Medulla oblongata (tissue), 1 donor: ENCODE measurements around the gene RAI1.

Source experiments
- DNase-seq: peaks from one replicate; pipeline ENCODE4 v3.0.0-alpha.2; 2015; ENCODE audit errors: extremely low spot score

Gene RAI1

DNA sequence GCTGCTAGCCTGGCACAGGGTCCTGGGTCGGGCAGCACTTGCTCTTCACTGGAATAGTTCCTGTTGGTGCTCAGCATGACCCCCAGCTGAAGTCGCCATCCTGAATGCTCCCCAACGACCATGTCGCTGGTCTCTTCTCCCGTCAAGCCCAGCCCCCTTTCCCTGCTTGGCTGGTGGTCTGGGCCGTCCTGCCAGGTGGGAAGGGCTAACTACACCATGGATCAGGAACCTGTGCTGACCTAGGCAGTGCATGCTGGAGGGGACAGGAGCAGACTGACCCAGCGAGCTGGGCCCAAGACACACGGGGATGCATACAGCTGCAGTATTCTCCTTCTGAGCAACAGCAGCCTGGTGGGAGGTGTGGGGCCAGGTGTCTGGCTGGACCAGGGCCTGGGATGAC lies 164.7 kb downstream of the RAI1 start:
- DNase-seq = no peak

- DNase-seq = no peak
Observed at GRCh38 chr17:17846645-17847044, 165.4 kb downstream of the RAI1 start.

DNA sequence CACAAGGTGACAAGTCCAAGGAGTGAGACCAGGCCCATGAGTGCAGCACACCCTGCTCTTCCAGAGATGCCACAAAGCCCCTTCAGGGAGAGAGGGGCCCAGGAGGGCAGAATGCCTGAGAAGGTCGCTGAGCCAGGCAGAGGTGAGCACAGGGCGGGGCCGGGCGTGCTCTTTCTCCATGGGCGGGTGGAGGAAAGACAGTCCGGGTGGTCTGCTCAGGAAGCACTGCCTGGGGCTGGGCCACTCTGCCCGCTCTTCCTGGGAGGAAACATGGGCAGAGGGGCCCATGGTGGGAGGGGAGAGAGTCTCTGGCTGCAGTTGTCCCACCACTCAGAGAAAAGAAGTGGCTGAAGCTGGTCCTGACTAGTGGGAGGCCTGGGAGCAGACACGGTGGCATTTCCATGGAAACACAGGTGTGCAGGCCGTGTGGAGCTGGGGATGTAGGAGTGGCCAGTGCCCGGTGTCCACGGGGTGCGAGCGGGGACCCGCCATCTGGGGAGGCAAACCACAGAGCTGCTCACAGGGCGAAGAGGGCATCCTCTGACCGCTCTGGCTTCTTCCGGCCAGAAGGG lies 165.9 kb downstream of the RAI1 start:
- DNase-seq = no peak

DNA sequence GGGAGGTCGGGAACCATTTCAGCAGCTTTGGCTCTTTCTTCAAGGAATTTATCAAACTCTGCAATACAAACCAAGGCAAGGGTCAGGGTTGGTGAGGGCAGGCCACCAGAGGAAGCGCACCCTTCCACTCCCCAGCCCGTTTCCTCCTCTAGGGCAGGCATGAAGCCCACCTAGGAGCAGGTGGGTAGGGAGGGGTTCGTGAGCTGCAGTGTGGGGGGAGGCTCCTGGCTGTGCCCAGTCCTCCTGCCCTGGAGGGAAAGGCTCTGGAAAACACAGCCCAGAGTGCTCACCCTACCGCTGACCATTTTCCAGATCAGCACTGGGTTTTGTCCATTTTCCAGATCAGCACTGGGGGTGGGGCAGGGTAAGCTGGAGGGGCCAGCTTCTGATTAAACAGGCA lies 166.5 kb downstream of the RAI1 start:
- no peak for DNase-seq

DNA sequence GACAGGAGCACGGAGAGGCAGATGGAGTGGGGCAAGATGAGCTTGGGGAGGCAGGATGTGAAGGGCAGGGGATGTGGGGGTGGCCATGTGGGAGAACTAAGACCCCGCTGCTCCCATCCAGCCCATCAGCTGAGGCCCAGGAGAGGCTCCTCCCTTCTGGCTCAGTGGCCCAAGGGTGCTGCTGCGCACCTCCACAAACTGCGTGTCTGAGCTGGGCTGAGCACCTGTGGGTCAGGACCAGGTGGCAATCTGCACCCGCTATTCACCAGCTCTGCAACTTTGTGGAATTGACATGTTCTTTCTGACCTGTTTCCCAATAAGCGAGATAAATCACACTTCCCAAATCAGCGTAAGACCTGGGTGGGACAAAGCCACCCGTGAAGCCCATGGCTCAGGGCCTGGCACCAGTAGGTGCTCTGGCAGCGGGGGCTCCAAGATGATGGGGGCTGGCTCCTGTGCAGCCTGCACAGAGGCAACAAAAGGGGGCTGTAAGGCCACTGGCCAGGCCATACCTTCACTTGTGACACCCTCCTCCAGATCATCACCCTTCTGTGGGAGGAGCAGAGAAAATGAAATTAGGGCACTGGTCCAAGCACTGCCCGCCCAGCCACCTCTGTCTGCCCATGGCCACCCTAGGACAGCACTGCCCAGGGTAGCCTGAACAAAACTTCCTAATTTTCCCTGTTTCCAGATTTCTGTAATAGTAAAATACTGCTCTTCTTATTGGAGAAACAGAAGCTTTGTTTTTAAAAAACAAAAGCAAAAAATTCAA lies 167.2 kb downstream of the RAI1 start:
- no peak for DNase-seq

DNA sequence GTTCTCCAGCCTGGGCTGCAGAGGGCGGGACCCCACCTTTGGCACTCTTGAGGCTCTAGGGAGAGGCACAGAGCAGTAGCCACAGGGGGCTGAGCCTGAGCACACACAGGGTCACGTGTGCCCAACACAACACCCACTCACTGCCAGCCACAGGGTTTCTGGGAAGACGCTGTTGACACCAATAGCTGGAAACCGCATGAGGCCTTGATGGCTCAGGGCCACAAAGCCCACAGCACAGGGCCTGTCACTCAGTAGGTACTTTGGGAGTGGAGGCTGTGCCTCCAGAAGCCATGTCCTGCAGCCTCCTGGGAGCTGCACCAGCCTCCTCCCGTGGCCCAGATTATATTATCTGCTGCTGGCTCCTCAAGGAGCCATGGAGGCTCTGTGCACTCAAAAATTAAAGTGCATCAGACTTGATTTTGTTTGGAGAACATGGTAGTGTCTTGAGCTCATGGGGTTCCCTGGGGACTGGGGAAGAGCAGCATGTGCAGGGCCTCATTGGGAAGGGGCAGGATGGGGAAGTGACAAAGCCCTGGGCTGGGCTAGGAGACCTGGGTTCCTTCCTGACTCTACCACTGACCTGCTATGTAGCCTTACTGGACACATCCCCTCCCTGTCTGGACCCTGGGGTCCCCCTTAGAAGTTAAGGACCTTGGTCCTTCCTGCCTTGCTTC lies 168.0 kb downstream of the RAI1 start:
- DNase-seq = peak; percentile 82

DNA sequence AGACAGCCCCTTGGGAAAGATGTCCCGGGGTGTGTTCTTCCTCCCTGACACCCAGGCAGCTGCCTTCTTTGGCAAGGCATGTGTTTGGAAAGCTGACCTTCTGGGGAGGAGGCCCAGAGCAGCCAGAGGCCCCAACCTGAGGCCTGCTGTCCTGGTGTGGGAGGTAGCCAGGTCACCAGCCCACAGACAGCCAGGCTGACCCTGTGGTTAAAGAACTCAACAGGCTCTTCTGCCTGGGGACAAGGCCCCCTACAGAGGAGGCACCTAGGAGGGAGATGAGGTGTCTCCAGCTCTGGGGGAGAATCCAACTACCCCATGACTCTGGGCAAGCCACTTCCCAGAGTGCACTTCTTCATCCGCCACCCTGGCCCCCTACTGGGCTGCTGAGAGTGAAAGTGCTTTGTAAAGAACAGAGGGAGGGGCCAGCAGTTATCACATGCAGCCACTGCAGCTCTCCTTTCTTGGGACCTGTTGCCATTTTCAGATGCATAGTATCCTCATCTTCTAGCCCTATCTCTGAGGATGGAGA lies 168.7 kb downstream of the RAI1 start:
- DNase-seq = peak; percentile 78

DNA sequence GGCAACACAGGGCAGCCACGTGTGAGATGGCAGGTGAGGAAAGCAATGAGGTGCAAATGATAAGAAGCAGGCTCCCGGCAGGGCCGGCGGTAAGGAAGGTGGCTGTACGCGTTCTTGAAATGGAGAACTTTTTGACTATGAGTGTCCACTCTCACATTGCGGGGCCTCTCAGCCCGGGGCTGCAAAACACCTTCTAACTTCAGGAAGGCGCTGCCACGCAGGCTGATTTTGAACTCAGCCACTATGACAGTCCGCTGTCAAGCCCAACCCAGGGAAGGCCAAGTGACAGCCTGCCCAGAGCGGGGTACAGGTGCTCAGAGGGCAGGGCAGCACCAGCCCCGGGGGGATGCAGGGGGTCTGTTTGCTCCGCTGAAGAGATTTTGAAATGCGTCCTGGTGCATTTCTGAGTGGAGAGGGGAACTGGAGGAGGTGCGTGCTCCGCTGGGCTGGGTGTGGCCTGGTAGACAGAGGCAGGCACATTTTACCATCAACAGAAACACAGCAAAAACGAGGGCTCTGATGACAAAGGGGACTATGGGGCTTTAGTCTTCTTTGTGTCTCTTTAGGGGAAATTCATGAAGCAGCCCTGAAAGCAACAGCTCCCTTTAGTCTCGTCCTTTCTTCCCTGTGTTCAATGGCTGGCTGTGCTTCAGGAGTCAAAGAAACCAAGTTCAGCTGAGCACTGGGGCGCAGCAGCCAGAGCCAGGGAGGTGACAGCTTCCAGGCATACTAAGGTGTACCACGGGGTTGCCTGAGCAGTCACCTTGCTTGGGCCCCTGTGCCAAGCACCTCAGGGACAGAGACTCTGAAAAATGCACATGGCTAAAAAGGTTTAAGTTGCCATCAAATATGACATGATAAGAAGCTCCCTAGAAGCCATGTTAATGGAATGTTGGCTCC lies 170.1 kb downstream of the RAI1 start:
- DNase-seq = no peak

DNA sequence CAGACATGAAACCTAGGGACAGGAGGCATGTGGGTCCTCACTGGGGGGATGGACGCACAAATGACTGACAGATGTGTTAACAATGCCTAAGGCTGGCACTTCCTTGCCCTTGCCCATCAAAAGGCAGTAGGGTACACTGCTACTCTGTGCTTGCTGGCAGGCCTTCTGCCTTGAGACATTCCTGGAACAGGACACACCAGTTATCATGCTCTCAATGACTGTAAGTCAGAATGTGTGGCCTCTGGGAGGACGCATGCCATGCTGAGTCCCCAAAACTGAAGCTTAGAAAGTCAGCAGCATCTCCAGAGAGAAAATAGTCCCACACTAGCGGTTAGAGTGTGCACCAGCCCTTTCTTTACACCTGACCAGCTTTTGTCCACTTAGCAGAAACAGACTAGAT lies 171.7 kb downstream of the RAI1 start:
- no peak for DNase-seq

GRCh38 chr17:17853811-17854447 lies 172.7 kb downstream of the RAI1 start:
- DNase-seq = no peak

GRCh38 chr17:17855976-17856375 lies 174.7 kb downstream of the RAI1 start:
- DNase-seq = peak; percentile 61

GRCh38 chr17:17856386-17856785 lies 175.1 kb downstream of the RAI1 start:
- DNase-seq = no peak

GRCh38 chr17:17857496-17857895 lies 176.2 kb downstream of the RAI1 start:
- DNase-seq = no peak

- peak; percentile 89 for DNase-seq
Observed at GRCh38 chr17:17859909-17860765, 178.9 kb downstream of the RAI1 start.

DNA sequence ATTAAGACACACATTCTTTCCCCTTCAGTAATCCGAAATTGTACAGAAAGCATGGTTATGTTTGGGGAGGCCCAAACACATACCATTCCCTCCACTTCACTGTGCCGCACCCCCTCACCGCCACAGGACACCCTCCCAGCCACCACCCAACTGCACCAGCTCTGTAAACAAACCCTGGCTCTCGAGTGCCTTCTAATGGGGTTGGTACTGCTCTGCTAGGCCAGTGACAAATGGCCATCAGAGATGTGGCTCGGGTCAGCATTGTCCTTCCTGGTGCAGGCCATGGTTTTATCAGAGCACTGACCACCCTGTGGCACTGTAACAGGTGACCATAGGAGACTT lies 179.5 kb downstream of the RAI1 start:
- no peak for DNase-seq
